SJCRH30 (cell line): ENCODE results near the gene SLC1A7. TPM values are rescaled to one million over a fixed set of nuclear protein-coding genes. Genes with fewer than 3 reads are reported as not detected.
A peak's percentile ranks its signal among the peaks of the same experiment; 100 is the strongest.
"Not testable (repeated sequence)": the region's sequence is repeated elsewhere in the genome, so short reads cannot be mapped to it uniquely, and the experiment has no call there.

ENCODE experiments used
- DNase-seq, 2 experiments: peaks; one replicate each; pipeline ENCODE4 v3.0.0-alpha.2; 2015 to 2020
- H3K27ac ChIP-seq: fragments of 250-450 bp; sonication (Bioruptor Pico); 2 replicates; pipeline ENCODE4 v1.5.1; 2020; ENCODE audit warnings: mild to moderate bottlenecking, moderate library complexity
- H3K27me3 ChIP-seq: fragments of 250-450 bp; sonication (Bioruptor Pico); 2 replicates; pipeline ENCODE4 v1.5.1; 2020; ENCODE audit warnings: mild to moderate bottlenecking, moderate library complexity
- H3K36me3 ChIP-seq: fragments of 250-450 bp; sonication (Bioruptor Pico); 2 replicates; pipeline ENCODE4 v1.5.1; 2020; ENCODE audit warnings: mild to moderate bottlenecking, moderate library complexity
- H3K4me1 ChIP-seq: fragments of 250-450 bp; sonication (Bioruptor Pico); 2 replicates; pipeline ENCODE4 v1.5.1; 2020; ENCODE audit warnings: mild to moderate bottlenecking, moderate library complexity
- H3K4me3 ChIP-seq: fragments of 250-450 bp; sonication (Bioruptor Pico); 2 replicates; pipeline ENCODE4 v1.5.1; 2020; ENCODE audit warnings: mild to moderate bottlenecking, moderate library complexity
- H3K9me3 ChIP-seq: fragments of 250-450 bp; sonication (Bioruptor Pico); replicated peaks from 2 replicates; pipeline ENCODE4 v1.5.1; 2020; ENCODE audit warnings: mild to moderate bottlenecking, moderate library complexity
- total RNA-seq: library from RNA; depleted of rRNA; stranded (reverse); fragments of >200 nt; shearing (Covaris generic); gene quantifications from 2 replicates; pipeline ENCODE4 v1.2.3, GENCODE V29; 2014; rRNA removed

Gene SLC1A7
- total RNA-seq: 0.04 TPM in 1 of 2 replicates, not detected in the other

DNA sequence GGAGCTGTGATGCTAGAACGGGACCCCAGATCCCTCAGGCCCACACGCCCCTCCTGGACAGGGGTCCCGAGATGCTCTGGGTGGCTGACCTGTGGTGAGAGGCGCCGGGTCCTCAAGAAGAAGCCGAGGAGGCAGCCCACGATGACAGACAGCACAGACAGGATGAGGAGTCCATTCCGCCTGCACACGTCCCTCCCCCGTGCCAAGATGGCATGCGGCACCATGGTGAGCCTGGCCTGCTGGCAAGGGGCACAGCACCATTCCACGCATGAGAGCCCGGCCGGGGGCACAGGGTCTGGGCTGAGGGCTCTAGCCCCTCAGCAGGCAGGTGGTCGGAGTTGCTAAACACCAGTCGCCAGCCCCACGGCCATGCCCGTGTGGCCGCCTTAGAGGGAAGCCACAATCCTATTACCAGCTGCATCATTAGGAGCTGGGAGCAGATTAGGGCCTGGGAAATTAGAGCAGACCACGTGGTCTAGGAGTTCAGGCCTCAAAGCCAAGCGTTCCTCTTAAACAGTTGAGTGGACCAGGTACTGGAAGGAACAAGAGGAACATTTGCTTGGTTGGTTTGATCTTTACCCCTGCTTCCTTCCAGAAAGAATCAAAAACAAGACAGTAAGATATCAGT, at the start of gene SLC1A7:
SLC1A7 (minus strand) TSS at position 413 of the 628 bp plus-strand sequence; CDS start at position 224, 189 bp downstream.
- peak in 1 of 2 experiments; percentile 40 for DNase-seq
- no peak within 1 kb of the TSS for H3K27ac ChIP-seq

GRCh38 chr1:53190210-53190611, 47.8 kb upstream of the SLC1A7 start:
- no peaks in the 10 kb centered on the region for H3K4me1 ChIP-seq
- no peak for DNase-seq
- H3K4me3 ChIP-seq: no peak overlapping the region
- H3K9me3 ChIP-seq: no peaks in the 10 kb centered on the region
- no peak overlapping the region for H3K27ac ChIP-seq
- peaks cover 5% of the 10 kb centered on the region; the same call in 1 of the 2 replicates for H3K27me3 ChIP-seq
- no peaks in the 10 kb centered on the region for H3K36me3 ChIP-seq

More for the DNA sequence above, at the start of gene SLC1A7:
- Histone ChIP-seq H3K27me3 (no peaks in the 10 kb centered on the region), H3K4me3 (no peak within 1 kb of the TSS), H3K4me1 (peaks cover 17% of the 10 kb centered on the region), H3K9me3 (peaks cover 8% of the 10 kb centered on the region), H3K36me3 (no peaks in the 10 kb centered on the region)

DNA sequence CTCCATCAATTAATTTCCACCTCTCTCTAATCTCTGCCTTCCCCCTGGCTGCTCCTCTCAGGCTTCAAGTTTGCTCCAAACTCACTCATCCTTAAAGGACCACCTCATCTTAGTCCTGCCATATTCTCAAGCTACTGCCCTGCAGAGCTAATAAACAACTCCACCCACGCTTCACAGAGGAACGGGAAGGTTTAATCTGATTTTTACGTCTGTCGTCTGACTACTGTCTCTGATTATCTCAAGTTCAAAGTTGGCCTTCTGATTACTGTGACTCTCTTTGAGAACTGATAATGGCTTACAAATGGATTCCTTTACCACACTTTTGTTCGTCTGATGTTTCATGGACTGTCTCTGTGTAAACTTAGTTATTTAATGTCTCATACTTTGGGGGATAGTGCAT, 46.6 kb upstream of the SLC1A7 start:
- H3K27ac ChIP-seq: no peak overlapping the region
- H3K4me3 ChIP-seq: no peak overlapping the region
- no peak for DNase-seq
- peaks cover 5% of the 10 kb centered on the region; the same call in 1 of the 2 replicates for H3K27me3 ChIP-seq
- H3K9me3 ChIP-seq: no peaks in the 10 kb centered on the region
- no peaks in the 10 kb centered on the region for H3K4me1 ChIP-seq
- no peaks in the 10 kb centered on the region for H3K36me3 ChIP-seq

- Histone ChIP-seq H3K9me3 (no peaks in the 10 kb centered on the region), H3K27me3 (peaks cover 5% of the 10 kb centered on the region; the same call in 1 of the 2 replicates), H3K27ac (no peak overlapping the region), H3K4me1 (no peaks in the 10 kb centered on the region), H3K4me3 (no peak overlapping the region), H3K36me3 (no peaks in the 10 kb centered on the region)
- DNase-seq: no peak
Measured at GRCh38 chr1:53188099-53188498, 45.7 kb upstream of the SLC1A7 start.

GRCh38 chr1:53187401-53187800, 45.0 kb upstream of the SLC1A7 start:
- H3K27me3 ChIP-seq: peaks cover 5% of the 10 kb centered on the region; the same call in 1 of the 2 replicates
- no peaks in the 10 kb centered on the region for H3K36me3 ChIP-seq
- H3K27ac ChIP-seq: no peak overlapping the region
- no peaks in the 10 kb centered on the region for H3K9me3 ChIP-seq
- no peaks in the 10 kb centered on the region for H3K4me1 ChIP-seq
- DNase-seq: no peak
- H3K4me3 ChIP-seq: no peak overlapping the region

GRCh38 chr1:53186533-53186932, 44.1 kb upstream of the SLC1A7 start:
- Histone ChIP-seq H3K27ac (no peak overlapping the region), H3K27me3 (peaks cover 5% of the 10 kb centered on the region; the same call in 1 of the 2 replicates), H3K4me3 (no peak overlapping the region), H3K36me3 (no peaks in the 10 kb centered on the region), H3K9me3 (no peaks in the 10 kb centered on the region), H3K4me1 (no peaks in the 10 kb centered on the region)
- no peak for DNase-seq

DNA sequence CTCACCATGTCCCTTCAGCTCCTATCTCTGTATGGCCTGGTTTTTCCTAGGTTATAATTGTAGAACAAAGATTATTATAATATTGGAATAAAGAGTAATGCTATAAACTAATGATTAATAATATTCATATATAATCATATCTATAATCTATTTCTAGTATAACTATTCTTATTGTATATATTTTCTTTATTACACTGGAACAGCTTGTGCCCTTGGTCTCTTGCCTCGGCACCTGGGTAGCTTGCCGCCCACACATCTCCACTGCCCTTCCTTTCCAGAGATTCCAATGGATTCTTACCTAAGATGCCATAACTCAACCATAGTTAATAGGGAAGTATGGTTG, 43.5 kb upstream of the SLC1A7 start:
- not testable (repeated sequence) for H3K27me3 ChIP-seq, H3K27ac ChIP-seq, H3K4me3 ChIP-seq, H3K9me3 ChIP-seq, H3K4me1 ChIP-seq, H3K36me3 ChIP-seq, DNase-seq

GRCh38 chr1:53183095-53183990, 40.9 kb upstream of the SLC1A7 start:
- Histone ChIP-seq H3K36me3 (no peaks in the 10 kb centered on the region), H3K27me3 (peaks cover 3% of the 10 kb centered on the region; the same call in 1 of the 2 replicates), H3K9me3 (no peaks in the 10 kb centered on the region), H3K27ac (no peak overlapping the region), H3K4me1 (no peaks in the 10 kb centered on the region), H3K4me3 (no peak overlapping the region)
- no peak for DNase-seq

DNA sequence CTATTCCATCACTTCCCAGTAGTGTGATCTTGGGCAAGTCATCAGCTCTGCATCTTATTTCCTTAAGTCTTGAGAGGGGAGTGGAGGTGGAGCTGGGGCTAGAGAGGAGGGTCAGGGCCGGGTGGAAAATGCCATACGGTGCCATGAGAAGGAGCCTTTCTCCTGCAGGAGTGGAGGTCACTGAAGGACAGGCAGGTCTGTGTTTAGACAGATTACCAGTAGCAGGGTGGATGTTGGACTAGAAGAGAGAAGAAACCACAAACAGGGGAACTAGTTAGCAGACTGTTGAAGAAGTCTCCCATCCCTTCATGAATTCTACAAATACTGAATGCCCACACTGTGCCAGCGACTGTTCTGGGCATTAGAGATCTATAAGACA, 40.3 kb upstream of the SLC1A7 start:
- Histone ChIP-seq H3K4me1 (no peaks in the 10 kb centered on the region), H3K27ac (no peak overlapping the region), H3K27me3 (no peaks in the 10 kb centered on the region), H3K36me3 (no peaks in the 10 kb centered on the region), H3K4me3 (no peak overlapping the region), H3K9me3 (no peaks in the 10 kb centered on the region)
- DNase-seq: no peak

DNA sequence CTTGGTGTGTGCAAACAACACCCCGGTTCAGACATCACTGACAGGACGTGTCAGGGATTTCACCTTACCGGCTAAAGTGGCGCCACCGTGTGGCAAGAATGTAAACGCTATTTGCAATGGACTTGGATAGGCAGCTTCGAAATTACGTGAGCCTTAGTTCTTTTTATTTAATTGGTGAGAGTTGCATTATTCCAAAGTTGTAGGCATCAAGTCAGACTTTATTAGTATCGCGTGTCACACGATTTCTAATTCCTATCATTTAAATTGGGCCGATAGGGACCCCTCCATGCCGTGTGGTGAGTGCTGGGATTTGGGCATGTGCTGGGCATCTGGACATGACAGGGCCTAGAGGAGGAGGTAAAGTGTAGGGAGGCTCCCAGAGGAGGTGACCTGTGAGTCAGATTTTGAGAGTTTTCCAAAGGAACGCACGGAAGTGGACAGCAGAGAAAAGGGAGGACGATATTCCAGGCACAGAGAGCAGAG, 39.7 kb upstream of the SLC1A7 start:
- H3K9me3 ChIP-seq: no peaks in the 10 kb centered on the region
- H3K4me1 ChIP-seq: no peaks in the 10 kb centered on the region
- H3K36me3 ChIP-seq: no peaks in the 10 kb centered on the region
- H3K27me3 ChIP-seq: no peaks in the 10 kb centered on the region
- peak; percentile 76 to 87 for DNase-seq
- no peak overlapping the region for H3K27ac ChIP-seq
- no peak overlapping the region for H3K4me3 ChIP-seq

DNA sequence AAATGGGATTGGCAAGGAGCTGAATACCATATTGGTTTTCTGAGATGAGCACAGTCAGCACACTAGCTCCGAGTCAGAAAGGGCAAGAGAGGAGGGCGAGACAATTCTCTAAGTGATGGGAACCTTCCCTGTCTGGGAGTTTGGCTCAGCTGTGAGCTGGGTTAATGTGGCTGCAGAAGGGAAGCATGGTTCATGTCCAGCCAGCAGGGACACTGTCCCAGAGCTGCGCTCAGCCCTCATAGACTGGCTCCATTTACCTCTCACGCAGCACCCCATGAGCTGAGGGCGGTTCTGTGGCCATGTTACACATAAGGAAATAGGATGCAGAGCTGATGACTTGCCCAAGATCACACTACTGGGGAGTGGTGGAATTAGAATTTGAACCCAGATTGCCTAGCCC, 38.5 kb upstream of the SLC1A7 start:
- no peaks in the 10 kb centered on the region for H3K27me3 ChIP-seq
- H3K36me3 ChIP-seq: no peaks in the 10 kb centered on the region
- H3K4me1 ChIP-seq: no peaks in the 10 kb centered on the region
- H3K9me3 ChIP-seq: no peaks in the 10 kb centered on the region
- DNase-seq: no peak
- H3K27ac ChIP-seq: no peak overlapping the region
- H3K4me3 ChIP-seq: no peak overlapping the region

DNA sequence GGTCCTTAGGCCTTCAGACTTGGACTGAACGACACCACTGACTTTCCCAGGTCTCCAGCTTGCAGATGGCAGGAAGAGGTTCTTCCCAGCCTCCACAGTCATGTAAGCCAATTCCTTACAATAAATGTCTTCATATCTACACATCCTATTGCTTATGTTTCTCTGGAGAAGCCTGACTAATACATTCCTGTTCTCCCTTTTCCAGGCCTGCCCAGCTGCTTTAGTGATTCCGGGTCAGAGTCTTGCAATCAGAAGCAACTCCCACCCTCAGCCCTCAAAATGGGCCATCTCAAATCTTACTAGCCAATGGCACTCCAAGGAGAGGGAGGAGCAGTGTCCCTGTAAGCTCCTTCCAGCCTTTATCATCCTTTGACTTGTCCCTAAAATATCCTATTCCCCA, 37.8 kb upstream of the SLC1A7 start:
- Histone ChIP-seq H3K36me3 (no peaks in the 10 kb centered on the region), H3K9me3 (no peaks in the 10 kb centered on the region; the same call in 1 of the 2 replicates), H3K27ac (no peak overlapping the region), H3K4me3 (no peak overlapping the region), H3K4me1 (no peaks in the 10 kb centered on the region), H3K27me3 (0 out of 2 replicates have a peak, but pooled peaks cover 2% of the 10 kb centered on the region)
- no peak for DNase-seq

GRCh38 chr1:53176452-53177208, 34.2 kb upstream of the SLC1A7 start:
- Histone ChIP-seq H3K27me3 (0 out of 2 replicates have a peak, but pooled peaks cover 2% of the 10 kb centered on the region), H3K27ac (no peak overlapping the region), H3K36me3 (no peaks in the 10 kb centered on the region), H3K4me3 (no peak overlapping the region), H3K4me1 (no peaks in the 10 kb centered on the region; the same call in 1 of the 2 replicates), H3K9me3 (no peaks in the 10 kb centered on the region; the same call in 1 of the 2 replicates)
- DNase-seq: no peak
